WTC11 (cell line): ENCODE measurements around the gene MYRF. TPM values are rescaled to one million over a fixed set of nuclear protein-coding genes. Genes with fewer than 3 reads are reported as not detected.

ENCODE experiments used
- ATAC-seq: fragments of 200-7000 bp; cut with Tn5 transposase; 2 replicates; pipeline ENCODE4 v1.10.0; 2021; ENCODE audit warnings: mild to moderate bottlenecking, moderate library complexity
- CTCF ChIA-PET: fragments of 300-600 bp; sonication (Branson Sonifier 250); formaldehyde crosslinking; loops from one replicate; lab custom pipeline; 2021; ENCODE audit warnings: antibody characterized with exemption; lab: Charles Lee
- POLR2A ChIA-PET: fragments of 350-600 bp; sonication (Branson Sonifier 250); formaldehyde crosslinking; loops from one replicate; lab custom pipeline; 2021; ENCODE audit warnings: antibody characterized with exemption; lab: Charles Lee
- DNase-seq: peaks from one replicate; pipeline ENCODE4 v3.0.0; 2021; ENCODE audit warnings: low spot score
- H3K27ac Mint-ChIP-seq: 2 replicates; pipeline ENCODE4 v1.8.0; 2021; ENCODE audit warnings: mixed read lengths
- H3K27me3 Mint-ChIP-seq: 2 replicates; pipeline ENCODE4 v1.8.0; 2021; ENCODE audit warnings: low read depth, mild to moderate bottlenecking, moderate library complexity, mixed read lengths
- H3K36me3 Mint-ChIP-seq: 2 replicates; pipeline ENCODE4 v1.8.0; 2021; ENCODE audit warnings: mixed read lengths
- H3K4me1 Mint-ChIP-seq: 2 replicates; pipeline ENCODE4 v1.8.0; 2022; ENCODE audit warnings: mixed read lengths
- H3K4me3 Mint-ChIP-seq: 2 replicates; pipeline ENCODE4 v1.8.0; 2021; ENCODE audit warnings: mild to moderate bottlenecking, moderate library complexity, mixed read lengths
- H3K9me3 Mint-ChIP-seq: 2 replicates; pipeline ENCODE4 v1.8.0; 2021; ENCODE audit warnings: mixed read lengths
- CTCF ChIP-seq: fragments of 200-600 bp; IDR thresholded peaks from 2 replicates; pipeline ENCODE4 v1.8.0; 2022; ENCODE audit warnings: antibody characterized with exemption
- GABPB1 ChIP-seq: sonication (generic); formaldehyde crosslinking; IDR thresholded peaks from 2 replicates; pipeline ENCODE4 v1.8.1; 2023; ENCODE audit warnings: mild to moderate bottlenecking, missing genetic modification reagents
- HMGA2 ChIP-seq: fragments of 250-450 bp; sonication (Bioruptor Pico); IDR thresholded peaks from 2 replicates; pipeline ENCODE4 v1.4.0; 2021; ENCODE audit warnings: mild to moderate bottlenecking, moderate library complexity
- MYBL2 ChIP-seq: sonication (generic); formaldehyde crosslinking; IDR thresholded peaks from 2 replicates; pipeline ENCODE4 v1.8.1; 2023; ENCODE audit warnings: mild to moderate bottlenecking, moderate library complexity, missing genetic modification reagents
- SMAD3 ChIP-seq: sonication (generic); formaldehyde crosslinking; IDR thresholded peaks from 2 replicates; pipeline ENCODE4 v1.8.0; 2022; ENCODE audit warnings: missing genetic modification reagents, mild to moderate bottlenecking, borderline replicate concordance
- SP1 ChIP-seq: sonication (generic); formaldehyde crosslinking; conservative IDR thresholded peaks from 2 replicates; pipeline ENCODE4 v1.8.1; 2022; ENCODE audit warnings: missing genetic modification reagents
- TCF7 ChIP-seq: sonication (generic); formaldehyde crosslinking; IDR thresholded peaks from 2 replicates; pipeline ENCODE4 v1.8.0; 2022; ENCODE audit warnings: mild to moderate bottlenecking, low read depth, missing genetic modification reagents, moderate library complexity
- ZNF121 ChIP-seq: sonication (generic); formaldehyde crosslinking; IDR thresholded peaks from 2 replicates; pipeline ENCODE4 v1.8.0; 2023; ENCODE audit warnings: missing genetic modification reagents
- ZNF232 ChIP-seq: sonication (generic); formaldehyde crosslinking; IDR thresholded peaks from 2 replicates; pipeline ENCODE4 v1.8.0; 2022; ENCODE audit warnings: mild to moderate bottlenecking, missing genetic modification reagents
- ZNF396 ChIP-seq: fragments of 250-450 bp; sonication (Bioruptor Pico); IDR thresholded peaks from 2 replicates; pipeline ENCODE4 v1.8.0; 2021; ENCODE audit warnings: mild to moderate bottlenecking, moderate library complexity, borderline replicate concordance
- ZNF512 ChIP-seq: sonication (generic); formaldehyde crosslinking; IDR thresholded peaks from 2 replicates; pipeline ENCODE4 v1.8.1; 2022; ENCODE audit warnings: missing genetic modification reagents, borderline replicate concordance
- ZNF532 ChIP-seq: fragments of 250-450 bp; sonication (Bioruptor Pico); IDR thresholded peaks from 2 replicates; pipeline ENCODE4 v1.9.0; 2021; ENCODE audit warnings: mild to moderate bottlenecking, borderline replicate concordance
- total RNA-seq: library from RNA; stranded (reverse); gene quantifications from 3 replicates; pipeline ENCODE4 v1.2.3, GENCODE V29; 2021
- TF ChIP-seq, protein P1 (sequence below): fragments of 250-450 bp; sonication (Bioruptor Pico); IDR thresholded peaks from 2 replicates; pipeline ENCODE4 v1.9.0; 2021; ENCODE audit warnings: moderate library complexity, mild to moderate bottlenecking, inconsistent platforms, borderline replicate concordance
- TF ChIP-seq, protein P2 (sequence below): fragments of 250-450 bp; sonication (Bioruptor Pico); IDR thresholded peaks from 2 replicates; pipeline ENCODE4 v1.8.0; 2021; ENCODE audit warnings: mild to moderate bottlenecking
- TF ChIP-seq, protein P3 (sequence below): sonication (generic); formaldehyde crosslinking; IDR thresholded peaks from 2 replicates; pipeline ENCODE4 v1.8.1; 2022; ENCODE audit warnings: mild to moderate bottlenecking, missing genetic modification reagents, moderate library complexity, borderline replicate concordance
- TF ChIP-seq, protein P4 (sequence below): sonication (generic); formaldehyde crosslinking; conservative IDR thresholded peaks from 2 replicates; pipeline ENCODE4 v1.8.1; 2022; ENCODE audit warnings: mild to moderate bottlenecking, missing genetic modification reagents

Gene MYRF
- total RNA-seq, 1 experiment from 2014 or later = 5.9 TPM

DNA sequence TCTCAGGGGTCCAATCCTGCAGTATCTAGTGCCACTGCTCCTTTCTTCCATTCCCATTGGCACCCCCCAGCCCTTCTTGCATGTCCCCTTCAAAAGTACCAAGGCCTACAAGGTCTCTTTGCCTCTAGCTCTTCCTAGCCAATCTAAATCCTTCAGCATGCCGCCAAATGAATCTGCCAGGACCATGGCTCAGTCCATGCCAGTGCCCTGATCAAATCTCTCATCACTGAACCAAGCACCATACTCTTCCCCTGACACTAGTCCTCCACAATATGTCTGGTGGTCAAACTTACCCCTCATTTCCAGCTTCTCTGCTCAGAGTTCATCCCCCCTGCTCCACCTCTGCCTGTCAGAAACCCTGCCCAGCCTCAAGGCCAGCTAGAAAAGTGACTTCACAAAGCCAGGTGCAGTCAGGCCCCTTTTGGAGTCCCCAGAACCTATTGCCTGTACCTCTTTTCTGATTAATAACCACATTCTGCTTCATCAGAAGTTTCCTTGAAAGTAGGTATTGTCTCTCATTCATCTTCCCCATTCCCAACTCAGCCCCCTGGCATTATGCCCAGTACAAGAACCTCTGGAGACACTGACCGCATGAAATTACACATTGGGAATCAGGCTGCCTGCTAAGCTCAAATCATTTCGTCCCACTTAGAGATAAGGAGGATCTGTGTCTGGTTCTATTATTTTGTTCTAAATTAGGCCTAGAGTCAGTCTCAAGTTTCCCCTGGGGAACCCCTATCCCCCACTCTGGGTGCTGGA lies 51.6 kb downstream of the MYRF start (continued):
- TF ChIP-seq, protein P1, sequence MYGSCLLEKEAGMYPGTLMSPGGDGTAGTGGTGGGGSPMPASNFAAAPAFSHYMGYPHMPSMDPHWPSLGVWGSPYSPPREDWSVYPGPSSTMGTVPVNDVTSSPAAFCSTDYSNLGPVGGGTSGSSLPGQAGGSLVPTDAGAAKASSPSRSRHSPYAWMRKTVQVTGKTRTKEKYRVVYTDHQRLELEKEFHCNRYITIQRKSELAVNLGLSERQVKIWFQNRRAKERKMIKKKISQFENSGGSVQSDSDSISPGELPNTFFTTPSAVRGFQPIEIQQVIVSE (CRISPR knock-in tag) = no peak
- TF ChIP-seq, protein P2, sequence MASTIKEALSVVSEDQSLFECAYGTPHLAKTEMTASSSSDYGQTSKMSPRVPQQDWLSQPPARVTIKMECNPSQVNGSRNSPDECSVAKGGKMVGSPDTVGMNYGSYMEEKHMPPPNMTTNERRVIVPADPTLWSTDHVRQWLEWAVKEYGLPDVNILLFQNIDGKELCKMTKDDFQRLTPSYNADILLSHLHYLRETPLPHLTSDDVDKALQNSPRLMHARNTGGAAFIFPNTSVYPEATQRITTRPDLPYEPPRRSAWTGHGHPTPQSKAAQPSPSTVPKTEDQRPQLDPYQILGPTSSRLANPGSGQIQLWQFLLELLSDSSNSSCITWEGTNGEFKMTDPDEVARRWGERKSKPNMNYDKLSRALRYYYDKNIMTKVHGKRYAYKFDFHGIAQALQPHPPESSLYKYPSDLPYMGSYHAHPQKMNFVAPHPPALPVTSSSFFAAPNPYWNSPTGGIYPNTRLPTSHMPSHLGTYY (CRISPR knock-in tag) = no peak

- peaks cover 78% of the 10 kb centered on the region for H3K36me3 Mint-ChIP-seq
- H3K4me1 Mint-ChIP-seq = no peaks in the 10 kb centered on the region
- H3K4me3 Mint-ChIP-seq = no peak overlapping the region
- ATAC-seq (no peak), DNase-seq (no peak)
- ChIA-PET CTCF (interaction anchor here (1.6 kb wide), 1 partner anchor 8 kb away, joined by 9 read pairs; no protein-coding TSS in a partner anchor), POLR2A (interaction anchor here (0.9 kb wide), 1 partner anchor 10 kb away, joined by 4 read pairs; no protein-coding TSS in a partner anchor)
- no peak overlapping the region for H3K27ac Mint-ChIP-seq
- H3K27me3 Mint-ChIP-seq = no peaks in the 10 kb centered on the region
- H3K9me3 Mint-ChIP-seq = no peaks in the 10 kb centered on the region
- TF ChIP-seq, protein P3, sequence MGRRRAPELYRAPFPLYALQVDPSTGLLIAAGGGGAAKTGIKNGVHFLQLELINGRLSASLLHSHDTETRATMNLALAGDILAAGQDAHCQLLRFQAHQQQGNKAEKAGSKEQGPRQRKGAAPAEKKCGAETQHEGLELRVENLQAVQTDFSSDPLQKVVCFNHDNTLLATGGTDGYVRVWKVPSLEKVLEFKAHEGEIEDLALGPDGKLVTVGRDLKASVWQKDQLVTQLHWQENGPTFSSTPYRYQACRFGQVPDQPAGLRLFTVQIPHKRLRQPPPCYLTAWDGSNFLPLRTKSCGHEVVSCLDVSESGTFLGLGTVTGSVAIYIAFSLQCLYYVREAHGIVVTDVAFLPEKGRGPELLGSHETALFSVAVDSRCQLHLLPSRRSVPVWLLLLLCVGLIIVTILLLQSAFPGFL = no peak
- TF ChIP-seq HMGA2 (CRISPR knock-in tag) (no peak), ZNF532 (no peak), ZNF232 (CRISPR knock-in tag) (no peak), SP1 (CRISPR knock-in tag) (no peak), ZNF512 (CRISPR knock-in tag) (no peak), GABPB1 (CRISPR knock-in tag) (no peak), SMAD3 (CRISPR knock-in tag) (no peak)
- TF ChIP-seq, protein P4, sequence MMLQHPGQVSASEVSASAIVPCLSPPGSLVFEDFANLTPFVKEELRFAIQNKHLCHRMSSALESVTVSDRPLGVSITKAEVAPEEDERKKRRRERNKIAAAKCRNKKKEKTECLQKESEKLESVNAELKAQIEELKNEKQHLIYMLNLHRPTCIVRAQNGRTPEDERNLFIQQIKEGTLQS (CRISPR knock-in tag) = no peak
Measured at GRCh38 chr11:61805146-61805545, 52.7 kb downstream of the MYRF start.

- H3K4me3 Mint-ChIP-seq = no peak overlapping the region
- H3K4me1 Mint-ChIP-seq = no peaks in the 10 kb centered on the region
- POLR2A ChIA-PET = no interaction called here
- no peak for TF ChIP-seq ZNF396 (CRISPR knock-in tag)
- TF ChIP-seq ZNF121 (CRISPR knock-in tag) = no peak
- TF ChIP-seq CTCF = no peak
- no peak for TF ChIP-seq MYBL2 (CRISPR knock-in tag)
- no peak for TF ChIP-seq TCF7 (CRISPR knock-in tag)
- TF ChIP-seq ZNF232 (CRISPR knock-in tag) = no peak
- no peak overlapping the region for H3K27ac Mint-ChIP-seq
- H3K27me3 Mint-ChIP-seq = no peaks in the 10 kb centered on the region
- peaks cover 89% of the 10 kb centered on the region for H3K36me3 Mint-ChIP-seq
- CTCF ChIA-PET = interaction anchor here (0.6 kb wide), 1 partner anchor 958 kb away, joined by 3 read pairs; no protein-coding TSS in a partner anchor
- H3K9me3 Mint-ChIP-seq = no peaks in the 10 kb centered on the region
- ATAC-seq = no peak
- DNase-seq = no peak
Measured at GRCh38 chr11:61806785-61807184, 54.3 kb downstream of the MYRF start.
